HCT116 (cell line): Measurements from ENCODE around the gene SLC4A4. TPM values are rescaled to one million over a fixed set of nuclear protein-coding genes. Genes with fewer than 3 reads are reported as not detected.

Experiments used
- ATAC-seq: fragments of 200-7000 bp; cut with Tn5 transposase; 2 replicates; pipeline ENCODE4 v1.9.1; 2020; ENCODE audit warnings: mild to moderate bottlenecking, moderate library complexity
- BruUV-seq: library from RNA; stranded (reverse); fragments of 400-500 nt; replicated peaks from 2 replicates; lab custom pipeline; 2021; lab: Mats Ljungman, UMichigan
- CTCF ChIA-PET: fragments of 300-600 bp; sonication (Branson Sonifier 250); formaldehyde crosslinking; loops from one replicate; lab custom pipeline; 2021; ENCODE audit warnings: antibody characterized with exemption; lab: Charles Lee
- POLR2A ChIA-PET: fragments of 300-600, 350-600 bp; sonication (Branson Sonifier 250); formaldehyde crosslinking; loops from one replicate; lab custom pipeline; 2021; ENCODE audit warnings: antibody characterized with exemption; lab: Charles Lee
- RAD21 ChIA-PET, 2 experiments: fragments of 300-600 bp; sonication (Branson Sonifier 250); formaldehyde crosslinking; loops; one replicate each; lab custom pipeline; 2023; ENCODE audit warnings: low total read pairs in 2 of 2; ENCODE audit not compliant: uncharacterized antibody in 2 of 2, unreplicated experiment in 2 of 2, low non-redundant PET in 1 of 2; lab: Charles Lee
- DNase-seq: peaks from one replicate; pipeline ENCODE4 v3.0.0-alpha.2; 2010; ENCODE audit warnings: low read depth, low spot score
- H2AFZ ChIP-seq: fragments of 200-600 bp; shearing (Covaris generic), sonication (generic); 2 replicates; pipeline ENCODE4 v1.6.1; 2017; ENCODE audit warnings: low read depth, mixed run types, mixed read lengths, antibody characterized with exemption, low read length; ENCODE audit not compliant: poor library complexity, severe bottlenecking
- H3K27ac ChIP-seq: 2 replicates; pipeline ENCODE4 v1.5.1; 2012; ENCODE audit warnings: low read depth, low read length
- H3K27me3 ChIP-seq: fragments of 200-600 bp; sonication (generic); 2 replicates; pipeline ENCODE4 v1.6.1; 2016; ENCODE audit warnings: mixed run types, low read length, mixed read lengths; ENCODE audit not compliant: insufficient read depth
- H3K36me3 ChIP-seq, 2 experiments: fragments of 200-500 bp in 1 of 2; fragments of 200-600 bp in 1 of 2; sonication (Bioruptor generic) in 1 of 2; sonication (generic) in 1 of 2; 2 replicates each; pipeline versions ENCODE4 v1.5.1 to v1.6.1; 2014 to 2016; ENCODE audit warnings: low read length in 2 of 2, inconsistent platforms in 1 of 2, mixed read lengths in 1 of 2, mixed run types in 1 of 2; ENCODE audit not compliant: insufficient read depth in 2 of 2, control insufficient read depth in 1 of 2
- H3K4me1 ChIP-seq, 2 experiments: fragments of 200-600 bp in 1 of 2; sonication (generic) in 1 of 2; 2 replicates each; pipeline versions ENCODE4 v1.5.1 to v1.6.1; 2012 to 2017; ENCODE audit warnings: low read length in 2 of 2, inconsistent platforms in 1 of 2, mild to moderate bottlenecking in 1 of 2, mixed read lengths in 1 of 2, mixed run types in 1 of 2, moderate library complexity in 1 of 2; ENCODE audit not compliant: insufficient read depth in 2 of 2, control insufficient read depth in 1 of 2
- H3K4me2 ChIP-seq: fragments of 200-600 bp; sonication (generic); 2 replicates; pipeline ENCODE4 v1.6.1; 2017; ENCODE audit warnings: mixed run types, low read length, mixed read lengths
- H3K4me3 ChIP-seq, 2 experiments: fragments of 200-600 bp in 1 of 2; sonication (generic) in 1 of 2; replicated peaks in 1 of 2; 2 replicates each; pipeline ENCODE4 v1.5.1; 2011 to 2016; ENCODE audit warnings: low read length in 2 of 2, control low read depth in 1 of 2, low read depth in 1 of 2, mild to moderate bottlenecking in 1 of 2, mixed read lengths in 1 of 2, mixed run types in 1 of 2
- H3K79me2 ChIP-seq: fragments of 200-600 bp; sonication (generic); 2 replicates; pipeline ENCODE4 v1.6.1; 2017; ENCODE audit warnings: mild to moderate bottlenecking, mixed run types, low read length, moderate library complexity, mixed read lengths; ENCODE audit not compliant: insufficient read depth
- H3K9ac ChIP-seq: fragments of 200-600 bp; sonication (generic); 2 replicates; pipeline ENCODE4 v1.6.1; 2016; ENCODE audit warnings: low read length, mixed read lengths
- H3K9me2 ChIP-seq: fragments of 200-600 bp; sonication (generic), shearing (Covaris generic); 2 replicates; pipeline ENCODE4 v1.6.1; 2017; ENCODE audit warnings: mixed run types, mild to moderate bottlenecking, moderate library complexity; ENCODE audit not compliant: insufficient read depth
- H3K9me3 ChIP-seq, 2 experiments: fragments of 200-500 bp in 1 of 2; fragments of 200-600 bp in 1 of 2; sonication (Bioruptor generic) in 1 of 2; sonication (generic) in 1 of 2; 2 replicates each; pipeline ENCODE4 v1.6.1; 2014 to 2017; ENCODE audit warnings: low read length in 2 of 2, mixed read lengths in 2 of 2, inconsistent platforms in 1 of 2, low read depth in 1 of 2, mild to moderate bottlenecking in 1 of 2, mixed run types in 1 of 2, moderate library complexity in 1 of 2; ENCODE audit not compliant: control insufficient read depth in 1 of 2, insufficient read depth in 1 of 2
- H4K20me1 ChIP-seq: fragments of 200-600 bp; sonication (generic), shearing (Covaris generic); 2 replicates; pipeline ENCODE4 v1.6.1; 2017; ENCODE audit warnings: mixed run types, mild to moderate bottlenecking, moderate library complexity; ENCODE audit not compliant: insufficient read depth
- EGR1 ChIP-seq: IDR thresholded peaks from 2 replicates; pipeline ENCODE4 v1.6.1; 2012; ENCODE audit warnings: low read depth
- EZH2 ChIP-seq: fragments of 200-600 bp; sonication (generic); IDR thresholded peaks from 2 replicates; pipeline ENCODE4 v1.6.1; 2017; ENCODE audit warnings: antibody characterized with exemption, mixed run types
- EZH2phosphoT487 ChIP-seq: fragments of 200-600 bp; IDR thresholded peaks from 2 replicates; pipeline ENCODE4 v1.6.1; 2018; ENCODE audit warnings: antibody characterized with exemption, borderline replicate concordance
- FOSL1 ChIP-seq: IDR thresholded peaks from 2 replicates; pipeline ENCODE4 v1.6.1; 2012; ENCODE audit warnings: low read depth
- JUND ChIP-seq: IDR thresholded peaks from 2 replicates; pipeline ENCODE4 v1.6.1; 2012
- POLR2A ChIP-seq: IDR thresholded peaks from 2 replicates; pipeline ENCODE4 v1.7.0; 2011; ENCODE audit warnings: borderline replicate concordance; ENCODE audit not compliant: insufficient read depth, insufficient read length; ENCODE audit errors: extremely low read depth
- RAD21 ChIP-seq: IDR thresholded peaks from 2 replicates; pipeline ENCODE4 v1.6.1; 2012; ENCODE audit warnings: low read depth, mild to moderate bottlenecking
- SRF ChIP-seq: IDR thresholded peaks from 2 replicates; pipeline ENCODE4 v1.6.1; 2012; ENCODE audit warnings: low read depth
- TCF7L2 ChIP-seq: IDR thresholded peaks from 2 replicates; pipeline ENCODE4 v1.7.0; 2011; ENCODE audit warnings: borderline replicate concordance, inconsistent platforms; ENCODE audit not compliant: insufficient read depth, insufficient read length; ENCODE audit errors: extremely low read depth
- YY1 ChIP-seq: IDR thresholded peaks from 2 replicates; pipeline ENCODE4 v1.6.1; 2011; ENCODE audit warnings: low read length, low read depth, moderate library complexity, mild to moderate bottlenecking; ENCODE audit not compliant: insufficient replicate concordance; ENCODE audit errors: extremely low read depth
- ZNF274 ChIP-seq: fragments of 200-500 bp; sonication (Bioruptor generic); IDR thresholded peaks from 2 replicates; pipeline ENCODE4 v1.6.1; 2014; ENCODE audit warnings: mild to moderate bottlenecking, low read depth, low read length, inconsistent platforms
- intact Hi-C: fragments of 100-400 bp; cut with micrococcal nuclease; formaldehyde crosslinking; loops from 2 replicates; pipeline ENCODE4 v1.10.0; 2022
- total RNA-seq: library from RNA; stranded (reverse); gene quantifications from one replicate; pipeline ENCODE4 v1.2.1, GENCODE V29; 2021; ENCODE audit not compliant: unreplicated experiment
- TF ChIP-seq, protein P1 (sequence below): IDR thresholded peaks from 2 replicates; pipeline ENCODE4 v1.6.1; 2012
- TF ChIP-seq, protein P2 (sequence below), 3 experiments: fragments of 200-600 bp in 1 of 3; sonication (generic) in 1 of 3; IDR thresholded peaks in 2 of 3; conservative IDR thresholded peaks in 1 of 3; 2 replicates each; pipeline ENCODE4 v1.5.1; 2012 to 2017; ENCODE audit warnings: low read depth in 2 of 3, low read length in 2 of 3, antibody characterized with exemption in 1 of 3, borderline replicate concordance in 1 of 3, control low read depth in 1 of 3, mild to moderate bottlenecking in 1 of 3, mixed read lengths in 1 of 3, mixed run types in 1 of 3, moderate library complexity in 1 of 3; ENCODE audit not compliant: insufficient read depth in 1 of 3
- TF ChIP-seq, protein P3 (sequence below): IDR thresholded peaks from 2 replicates; pipeline ENCODE4 v1.6.1; 2012; ENCODE audit warnings: low read depth
- TF ChIP-seq, protein P4 (sequence below): IDR thresholded peaks from 2 replicates; pipeline ENCODE4 v1.6.1; 2011; ENCODE audit warnings: mild to moderate bottlenecking, low read length, moderate library complexity; ENCODE audit not compliant: insufficient replicate concordance; ENCODE audit errors: extremely low read depth
- TF ChIP-seq, protein P5 (sequence below): IDR thresholded peaks from 2 replicates; pipeline ENCODE4 v1.6.1; 2012

SLC4A4 gene
- total RNA-seq, 1 experiment from 2014 or later: 0.30 TPM

DNA sequence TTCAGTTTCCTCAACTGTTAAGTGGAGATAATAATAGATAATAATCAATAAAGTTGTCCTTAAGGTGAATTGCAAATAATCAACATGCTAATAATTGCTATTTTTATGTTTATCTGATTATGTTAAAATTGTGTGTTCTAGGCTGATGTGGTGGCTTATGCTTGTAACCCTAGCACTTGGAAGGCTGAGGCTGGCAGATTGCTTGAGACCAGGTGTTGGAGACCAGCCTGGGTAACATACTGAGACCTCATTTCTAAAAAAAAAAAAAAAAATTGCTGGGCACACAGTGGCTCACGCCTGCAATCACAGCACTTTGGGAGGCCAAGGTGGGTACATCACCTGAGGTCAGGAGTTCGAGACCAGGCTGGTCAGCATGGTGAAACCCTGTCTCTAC, 269.9 kb downstream of the SLC4A4 start:
- Histone ChIP-seq H3K4me2 (no peak overlapping the region), H3K27me3 (no peaks in the 10 kb centered on the region), H4K20me1 (no peaks in the 10 kb centered on the region), H2AFZ (no peak overlapping the region), H3K4me3 (no peak overlapping the region), H3K27ac (no peak overlapping the region), H3K9me2 (no peaks in the 10 kb centered on the region), H3K9ac (no peak overlapping the region), H3K9me3 (no peaks in the 10 kb centered on the region), H3K79me2 (no peaks in the 10 kb centered on the region), H3K36me3 (no peaks in the 10 kb centered on the region), H3K4me1 (no peaks in the 10 kb centered on the region)
- CTCF ChIA-PET: no interaction called here
- ATAC-seq (no peak), DNase-seq (no peak)
- intact Hi-C loops: no loop called here
- RAD21 ChIA-PET: no interaction called here
- BruUV-seq: no TSS peak
- POLR2A ChIA-PET: no interaction called here
- no peak for TF ChIP-seq EZH2
- TF ChIP-seq EZH2phosphoT487: no peak
- no peak for TF ChIP-seq SRF
- no peak for TF ChIP-seq RAD21
- no peak for TF ChIP-seq FOSL1
- TF ChIP-seq YY1: no peak
- TF ChIP-seq, protein P1, sequence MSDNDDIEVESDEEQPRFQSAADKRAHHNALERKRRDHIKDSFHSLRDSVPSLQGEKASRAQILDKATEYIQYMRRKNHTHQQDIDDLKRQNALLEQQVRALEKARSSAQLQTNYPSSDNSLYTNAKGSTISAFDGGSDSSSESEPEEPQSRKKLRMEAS: no peak
- TF ChIP-seq, protein P2, sequence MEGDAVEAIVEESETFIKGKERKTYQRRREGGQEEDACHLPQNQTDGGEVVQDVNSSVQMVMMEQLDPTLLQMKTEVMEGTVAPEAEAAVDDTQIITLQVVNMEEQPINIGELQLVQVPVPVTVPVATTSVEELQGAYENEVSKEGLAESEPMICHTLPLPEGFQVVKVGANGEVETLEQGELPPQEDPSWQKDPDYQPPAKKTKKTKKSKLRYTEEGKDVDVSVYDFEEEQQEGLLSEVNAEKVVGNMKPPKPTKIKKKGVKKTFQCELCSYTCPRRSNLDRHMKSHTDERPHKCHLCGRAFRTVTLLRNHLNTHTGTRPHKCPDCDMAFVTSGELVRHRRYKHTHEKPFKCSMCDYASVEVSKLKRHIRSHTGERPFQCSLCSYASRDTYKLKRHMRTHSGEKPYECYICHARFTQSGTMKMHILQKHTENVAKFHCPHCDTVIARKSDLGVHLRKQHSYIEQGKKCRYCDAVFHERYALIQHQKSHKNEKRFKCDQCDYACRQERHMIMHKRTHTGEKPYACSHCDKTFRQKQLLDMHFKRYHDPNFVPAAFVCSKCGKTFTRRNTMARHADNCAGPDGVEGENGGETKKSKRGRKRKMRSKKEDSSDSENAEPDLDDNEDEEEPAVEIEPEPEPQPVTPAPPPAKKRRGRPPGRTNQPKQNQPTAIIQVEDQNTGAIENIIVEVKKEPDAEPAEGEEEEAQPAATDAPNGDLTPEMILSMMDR (IDR thresholded peaks at IDR 0.05 in 2 of 3, conservative IDR thresholded peaks at IDR 0.05 in 1 of 3; ENCODE audit: borderline replicate concordance in 1 of 3, insufficient read depth in 1 of 3, low read depth in 2 of 3, low read length in 2 of 3): no peak
- TF ChIP-seq ZNF274: no peak
- TF ChIP-seq POLR2A: no peak
- TF ChIP-seq TCF7L2: no peak
- no peak for TF ChIP-seq EGR1
- TF ChIP-seq, protein P3, sequence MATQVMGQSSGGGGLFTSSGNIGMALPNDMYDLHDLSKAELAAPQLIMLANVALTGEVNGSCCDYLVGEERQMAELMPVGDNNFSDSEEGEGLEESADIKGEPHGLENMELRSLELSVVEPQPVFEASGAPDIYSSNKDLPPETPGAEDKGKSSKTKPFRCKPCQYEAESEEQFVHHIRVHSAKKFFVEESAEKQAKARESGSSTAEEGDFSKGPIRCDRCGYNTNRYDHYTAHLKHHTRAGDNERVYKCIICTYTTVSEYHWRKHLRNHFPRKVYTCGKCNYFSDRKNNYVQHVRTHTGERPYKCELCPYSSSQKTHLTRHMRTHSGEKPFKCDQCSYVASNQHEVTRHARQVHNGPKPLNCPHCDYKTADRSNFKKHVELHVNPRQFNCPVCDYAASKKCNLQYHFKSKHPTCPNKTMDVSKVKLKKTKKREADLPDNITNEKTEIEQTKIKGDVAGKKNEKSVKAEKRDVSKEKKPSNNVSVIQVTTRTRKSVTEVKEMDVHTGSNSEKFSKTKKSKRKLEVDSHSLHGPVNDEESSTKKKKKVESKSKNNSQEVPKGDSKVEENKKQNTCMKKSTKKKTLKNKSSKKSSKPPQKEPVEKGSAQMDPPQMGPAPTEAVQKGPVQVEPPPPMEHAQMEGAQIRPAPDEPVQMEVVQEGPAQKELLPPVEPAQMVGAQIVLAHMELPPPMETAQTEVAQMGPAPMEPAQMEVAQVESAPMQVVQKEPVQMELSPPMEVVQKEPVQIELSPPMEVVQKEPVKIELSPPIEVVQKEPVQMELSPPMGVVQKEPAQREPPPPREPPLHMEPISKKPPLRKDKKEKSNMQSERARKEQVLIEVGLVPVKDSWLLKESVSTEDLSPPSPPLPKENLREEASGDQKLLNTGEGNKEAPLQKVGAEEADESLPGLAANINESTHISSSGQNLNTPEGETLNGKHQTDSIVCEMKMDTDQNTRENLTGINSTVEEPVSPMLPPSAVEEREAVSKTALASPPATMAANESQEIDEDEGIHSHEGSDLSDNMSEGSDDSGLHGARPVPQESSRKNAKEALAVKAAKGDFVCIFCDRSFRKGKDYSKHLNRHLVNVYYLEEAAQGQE: no peak
- TF ChIP-seq, protein P4, sequence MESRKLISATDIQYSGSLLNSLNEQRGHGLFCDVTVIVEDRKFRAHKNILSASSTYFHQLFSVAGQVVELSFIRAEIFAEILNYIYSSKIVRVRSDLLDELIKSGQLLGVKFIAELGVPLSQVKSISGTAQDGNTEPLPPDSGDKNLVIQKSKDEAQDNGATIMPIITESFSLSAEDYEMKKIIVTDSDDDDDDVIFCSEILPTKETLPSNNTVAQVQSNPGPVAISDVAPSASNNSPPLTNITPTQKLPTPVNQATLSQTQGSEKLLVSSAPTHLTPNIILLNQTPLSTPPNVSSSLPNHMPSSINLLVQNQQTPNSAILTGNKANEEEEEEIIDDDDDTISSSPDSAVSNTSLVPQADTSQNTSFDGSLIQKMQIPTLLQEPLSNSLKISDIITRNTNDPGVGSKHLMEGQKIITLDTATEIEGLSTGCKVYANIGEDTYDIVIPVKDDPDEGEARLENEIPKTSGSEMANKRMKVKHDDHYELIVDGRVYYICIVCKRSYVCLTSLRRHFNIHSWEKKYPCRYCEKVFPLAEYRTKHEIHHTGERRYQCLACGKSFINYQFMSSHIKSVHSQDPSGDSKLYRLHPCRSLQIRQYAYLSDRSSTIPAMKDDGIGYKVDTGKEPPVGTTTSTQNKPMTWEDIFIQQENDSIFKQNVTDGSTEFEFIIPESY: no peak
- TF ChIP-seq JUND: no peak
- TF ChIP-seq, protein P5, sequence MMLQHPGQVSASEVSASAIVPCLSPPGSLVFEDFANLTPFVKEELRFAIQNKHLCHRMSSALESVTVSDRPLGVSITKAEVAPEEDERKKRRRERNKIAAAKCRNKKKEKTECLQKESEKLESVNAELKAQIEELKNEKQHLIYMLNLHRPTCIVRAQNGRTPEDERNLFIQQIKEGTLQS: no peak
